Embryonic facial prominence (tissue), 1 donor: ENCODE results near the gene ARL8A.
"Not testable (repeated sequence)": the region's sequence is repeated elsewhere in the genome, so short reads cannot be mapped to it uniquely, and the experiment has no call there.

Source experiments
- DNase-seq: peaks from one replicate; pipeline ENCODE4 v3.0.0-alpha.2; 2016; ENCODE audit errors: extremely low spot score

Gene ARL8A

GRCh38 chr1:202113690-202114300 is 30.7 kb downstream of the ARL8A start:
- no peak for DNase-seq

- DNase-seq: no peak
Observed at GRCh38 chr1:202112859-202113689, 31.5 kb downstream of the ARL8A start.

GRCh38 chr1:202111589-202111988 is 32.9 kb downstream of the ARL8A start:
- DNase-seq: not testable (repeated sequence)

GRCh38 chr1:202110977-202111376 is 33.6 kb downstream of the ARL8A start:
- DNase-seq: no peak

GRCh38 chr1:202107801-202108731 is 36.5 kb downstream of the ARL8A start:
- DNase-seq: peak; percentile 48

- no peak for DNase-seq
Observed at GRCh38 chr1:202107321-202107761, 37.2 kb downstream of the ARL8A start.

GRCh38 chr1:202106340-202107254 is 37.9 kb downstream of the ARL8A start:
- no peak for DNase-seq

GRCh38 chr1:202105571-202106339 is 38.8 kb downstream of the ARL8A start:
- DNase-seq: no peak

GRCh38 chr1:202104073-202104472 is 40.5 kb downstream of the ARL8A start:
- DNase-seq: no peak

- no peak for DNase-seq
Observed at GRCh38 chr1:202101184-202101583, 43.4 kb downstream of the ARL8A start.

- DNase-seq: no peak
Observed at GRCh38 chr1:202093858-202094257, 50.7 kb downstream of the ARL8A start.

GRCh38 chr1:202090994-202091393 is 53.5 kb downstream of the ARL8A start:
- DNase-seq: no peak

GRCh38 chr1:202088206-202088605 is 56.3 kb downstream of the ARL8A start:
- no peak for DNase-seq

GRCh38 chr1:202086579-202087350 is 57.8 kb downstream of the ARL8A start:
- DNase-seq: no peak

GRCh38 chr1:202085682-202086373 is 58.7 kb downstream of the ARL8A start:
- no peak for DNase-seq

- no peak for DNase-seq
Observed at GRCh38 chr1:202084791-202085681, 59.5 kb downstream of the ARL8A start.
